HG02678 (cell line): ENCODE measurements around the gene VANGL2.

Experiments used
- ATAC-seq: cut with Tn5 transposase; IDR thresholded peaks from one replicate; pipeline ENCODE4 v1.9.1; 2021; ENCODE audit warnings: mild to moderate bottlenecking, moderate library complexity; ENCODE audit not compliant: unreplicated experiment

The VANGL2 gene

DNA sequence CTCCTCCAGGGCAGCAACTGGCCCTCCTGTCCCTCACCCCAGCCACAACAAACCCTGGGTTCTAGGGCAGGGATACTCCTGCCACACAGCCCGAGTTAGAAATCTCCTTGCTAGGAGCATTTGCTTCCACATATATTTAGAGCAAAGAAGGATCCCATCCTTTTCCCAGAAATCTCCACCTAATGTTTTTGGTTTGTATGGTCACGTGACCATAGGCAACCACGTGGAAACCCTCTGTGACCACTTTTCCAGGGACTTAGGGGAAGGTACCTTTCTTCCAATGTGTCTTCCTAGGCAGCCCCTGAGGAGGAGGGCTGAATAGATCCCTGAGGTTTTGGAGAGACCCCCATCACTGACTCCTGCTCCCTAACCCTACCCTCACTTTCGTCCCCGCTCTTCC, 25.5 kb downstream of the VANGL2 start:
- no peak for ATAC-seq

DNA sequence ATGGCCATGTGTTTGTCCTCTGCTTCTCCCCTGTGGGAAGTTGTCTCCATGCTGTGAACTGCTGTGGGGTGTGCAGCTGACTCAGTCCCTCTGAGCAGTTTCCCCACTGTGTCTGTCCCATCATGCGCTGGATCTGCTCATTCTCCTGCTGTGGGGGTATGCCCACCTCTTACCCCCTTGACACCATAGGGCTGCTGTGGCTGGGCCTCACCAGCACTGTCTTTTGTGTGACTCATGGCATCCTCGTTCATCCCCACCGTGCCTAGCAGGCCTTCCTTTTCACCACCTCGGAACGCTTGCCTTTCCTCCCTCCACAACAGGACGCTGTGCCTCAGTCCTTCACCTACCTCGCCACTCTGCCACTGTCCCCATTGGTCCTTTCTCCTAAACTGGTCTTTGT, 27.3 kb downstream of the VANGL2 start:
- ATAC-seq, result no peak

DNA sequence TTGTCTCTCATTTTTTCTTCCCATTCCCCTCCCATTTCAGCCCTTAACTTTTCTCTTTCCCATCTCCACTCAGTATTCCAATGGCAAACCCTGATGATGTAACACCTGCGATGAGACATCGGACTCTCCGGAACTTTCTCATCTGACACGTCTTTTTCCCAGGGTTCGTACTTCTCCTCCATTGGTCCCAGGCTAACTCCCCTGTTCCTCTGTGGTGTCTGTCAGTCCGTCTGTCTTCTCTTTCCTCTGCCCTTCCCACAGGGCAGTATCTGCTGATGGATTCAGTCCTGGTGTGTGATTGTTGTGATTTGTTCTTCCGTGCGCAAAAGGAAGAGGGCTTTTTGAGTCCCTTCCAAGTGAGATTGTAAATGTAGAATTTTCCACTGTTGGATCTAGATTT, 27.7 kb downstream of the VANGL2 start:
- ATAC-seq, result no peak

DNA sequence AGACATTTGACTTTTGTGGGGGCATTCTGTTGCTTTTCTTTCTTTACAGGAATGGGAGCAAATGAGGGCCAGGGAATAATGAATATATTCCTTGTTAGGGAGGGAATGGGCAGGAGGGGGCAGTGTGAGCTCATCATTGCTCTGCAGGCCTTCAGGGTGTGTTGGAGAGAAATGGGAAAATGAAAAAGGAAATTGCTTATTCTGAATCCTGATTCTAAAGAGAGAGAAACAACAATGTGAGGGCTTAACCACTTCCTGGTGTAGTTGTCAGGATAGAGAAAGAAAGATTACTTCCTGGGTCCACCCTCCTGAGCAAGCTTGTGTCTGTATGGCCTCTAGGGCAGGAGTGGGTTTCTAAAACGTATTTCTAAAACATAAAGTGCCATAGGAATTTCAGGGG, 28.3 kb downstream of the VANGL2 start:
- ATAC-seq, result peak; percentile 28

DNA sequence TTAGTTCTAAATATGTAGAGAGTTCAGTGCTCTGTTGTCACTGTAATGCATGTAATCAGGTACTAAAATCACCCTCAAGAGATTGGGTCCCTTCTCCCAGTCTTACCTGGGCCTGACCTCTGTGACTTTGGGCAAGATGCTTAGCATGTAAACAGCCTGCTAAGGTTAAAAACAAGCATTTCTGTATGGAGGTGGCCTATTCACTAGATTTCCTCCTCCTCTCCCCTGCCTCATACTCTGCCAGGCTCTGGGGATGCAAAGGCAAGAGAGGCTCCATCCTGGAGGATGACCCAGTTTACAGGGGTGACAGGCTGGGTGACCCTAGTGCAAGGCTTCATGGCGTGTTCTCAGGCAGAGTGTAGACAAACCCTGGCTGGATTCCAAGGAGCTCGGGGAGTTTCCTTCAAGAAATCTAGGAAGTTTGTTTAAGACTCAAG, 28.8 kb downstream of the VANGL2 start:
- ATAC-seq, result peak; percentile 12

DNA sequence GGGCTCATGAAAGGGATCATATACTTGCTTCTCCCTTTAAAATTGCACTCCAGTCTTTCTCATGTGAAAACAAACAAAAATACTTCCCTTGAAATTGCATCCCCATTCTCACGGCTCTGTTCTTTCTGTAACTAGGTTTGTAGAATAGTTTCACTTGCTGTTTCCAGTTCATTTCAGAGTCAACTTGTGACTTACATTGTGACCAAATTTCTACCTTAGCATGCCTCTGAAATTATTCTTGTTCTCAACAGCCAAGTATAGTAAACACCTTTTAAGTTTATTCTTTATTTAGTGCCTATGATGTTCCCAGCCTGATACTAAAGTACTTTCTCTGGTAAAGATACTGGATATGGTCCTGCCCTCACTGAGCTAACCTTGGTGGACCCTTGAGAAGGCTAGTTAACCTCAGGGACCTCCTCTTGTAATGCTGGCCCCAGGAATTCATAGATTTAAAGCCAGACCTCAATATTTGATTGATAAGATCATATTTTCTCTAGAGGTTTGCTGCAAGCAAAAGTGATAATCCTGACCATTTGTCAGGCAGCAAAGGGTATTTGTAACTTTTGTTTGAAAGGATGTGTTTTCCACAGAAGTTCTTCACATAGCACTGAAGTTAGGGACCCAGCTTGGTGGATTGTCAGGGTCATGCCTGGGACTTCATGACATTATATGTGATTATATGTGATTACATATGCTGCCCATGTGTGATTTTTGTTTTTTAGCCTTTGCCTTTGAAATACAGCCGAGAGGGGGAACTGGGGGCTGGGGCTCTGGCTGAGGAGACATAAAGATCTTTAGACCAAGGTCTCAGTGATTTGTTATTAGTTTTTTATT, 29.6 kb downstream of the VANGL2 start:
- ATAC-seq, result peak; percentile 48

DNA sequence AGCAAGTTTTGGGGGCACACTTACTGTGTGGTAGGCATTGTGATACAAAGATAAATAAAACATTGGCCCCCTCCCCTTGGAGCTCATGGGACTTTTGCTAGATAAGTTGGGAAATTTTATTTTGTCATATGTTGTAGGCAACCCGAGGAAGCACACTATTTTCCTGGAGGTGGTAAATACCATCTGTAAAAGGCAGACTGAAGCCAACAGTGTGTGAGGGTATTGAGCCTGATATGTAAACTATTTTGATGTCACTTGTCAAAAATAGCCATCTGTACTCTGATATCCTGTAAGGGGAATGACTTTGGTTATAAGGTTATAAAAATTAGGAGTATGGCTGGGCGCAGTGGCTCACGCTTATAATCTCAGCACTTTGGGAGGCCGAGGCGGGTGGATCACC, 30.6 kb downstream of the VANGL2 start:
- no peak for ATAC-seq

DNA sequence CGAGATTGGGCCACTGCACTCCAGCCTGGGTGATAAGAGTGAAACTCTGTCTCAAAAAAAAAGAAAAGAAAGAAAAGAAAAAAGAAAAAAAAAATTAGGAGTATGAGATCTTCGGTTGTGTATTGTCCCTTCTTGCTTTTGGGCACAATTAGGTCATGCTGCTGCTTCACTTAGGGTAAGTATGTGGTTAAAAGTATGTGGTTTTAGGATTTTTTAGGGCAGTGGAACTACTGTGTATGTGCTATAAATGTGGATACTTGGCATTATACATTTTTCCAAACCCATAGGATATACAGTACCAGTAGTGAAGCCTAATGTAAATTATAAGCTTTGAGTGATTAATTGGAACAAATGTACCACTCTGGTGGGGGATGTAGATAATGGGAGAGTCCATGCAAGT, 31.2 kb downstream of the VANGL2 start:
- no peak for ATAC-seq

DNA sequence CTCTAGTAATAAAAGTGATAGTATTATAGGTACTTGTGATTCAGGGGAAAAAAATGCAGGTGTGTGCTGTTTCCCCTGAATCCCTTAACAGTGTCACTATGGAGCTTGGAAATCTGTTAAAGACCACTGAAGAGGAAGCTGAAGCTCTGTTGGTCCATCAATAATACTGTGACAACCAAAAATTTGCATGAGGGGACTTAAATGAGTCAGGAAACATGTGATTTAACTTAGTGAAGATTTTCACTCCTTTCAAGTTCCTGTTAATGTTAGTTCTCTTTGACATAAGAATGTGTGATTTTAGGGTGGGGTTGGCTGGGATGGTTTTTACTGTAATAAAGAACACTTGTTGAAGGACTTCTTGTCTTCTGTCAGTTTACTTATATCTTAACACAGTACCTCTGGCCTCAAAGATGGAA, 32.0 kb downstream of the VANGL2 start:
- ATAC-seq, result peak; percentile 49

DNA sequence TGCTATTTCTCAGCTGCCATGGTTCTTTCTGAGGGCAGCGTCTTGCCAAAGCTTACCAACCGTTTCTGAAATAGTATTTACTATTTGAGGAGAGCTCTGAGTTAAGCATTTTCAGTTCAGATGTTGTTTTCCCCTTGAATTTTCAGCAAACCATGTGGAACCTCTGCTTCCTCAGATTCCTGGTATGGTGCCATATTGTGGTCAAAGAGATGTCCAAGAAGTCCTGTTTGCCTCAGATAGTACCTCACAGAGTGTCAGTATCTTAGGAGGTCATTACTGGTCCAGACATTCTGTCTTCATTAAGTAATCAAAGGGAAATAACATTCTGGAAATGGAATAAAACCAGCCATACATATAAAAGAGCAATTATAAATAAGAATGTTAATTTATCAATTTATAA, 36.6 kb downstream of the VANGL2 start:
- no peak for ATAC-seq

DNA sequence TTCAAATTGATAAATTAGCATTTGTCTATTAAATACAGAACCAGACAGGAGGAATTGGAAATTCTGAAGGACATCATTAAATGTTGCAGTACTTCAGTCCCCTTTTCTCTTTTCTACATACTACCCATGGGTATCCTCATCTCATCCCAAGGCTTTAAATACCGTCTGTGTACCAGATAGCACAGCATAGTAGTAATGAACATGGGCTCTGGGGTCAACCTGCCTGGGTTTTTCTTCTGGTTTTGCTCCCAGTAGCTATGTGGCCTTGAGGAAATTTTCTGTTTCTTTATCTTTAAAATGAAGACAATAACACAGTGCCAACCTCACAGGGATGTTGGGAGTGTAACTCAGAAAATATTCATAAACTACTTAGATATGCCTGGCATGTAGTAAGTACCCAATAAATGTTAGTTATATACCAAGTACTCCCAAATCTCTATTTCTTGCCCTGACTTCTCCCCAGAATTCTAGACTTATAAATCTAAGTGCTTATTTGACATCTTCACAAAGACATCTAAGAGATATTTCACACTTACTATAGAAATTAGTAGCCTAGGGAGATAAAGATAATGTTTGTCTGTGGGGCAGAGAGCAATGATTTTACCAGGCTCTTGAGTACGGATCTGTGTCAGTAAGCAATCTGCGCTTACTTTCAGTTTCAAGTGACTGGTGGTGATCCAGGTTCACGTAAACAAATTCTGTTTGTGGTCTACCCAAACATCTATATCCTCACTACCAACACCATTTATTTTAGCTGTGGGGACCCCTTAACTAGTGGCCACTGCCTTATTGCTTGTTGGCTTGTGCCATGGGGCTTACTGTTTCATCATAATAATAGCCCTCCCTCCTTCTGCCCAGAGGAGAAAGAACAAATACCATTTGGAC, 37.3 kb downstream of the VANGL2 start:
- peak; percentile 87 for ATAC-seq

DNA sequence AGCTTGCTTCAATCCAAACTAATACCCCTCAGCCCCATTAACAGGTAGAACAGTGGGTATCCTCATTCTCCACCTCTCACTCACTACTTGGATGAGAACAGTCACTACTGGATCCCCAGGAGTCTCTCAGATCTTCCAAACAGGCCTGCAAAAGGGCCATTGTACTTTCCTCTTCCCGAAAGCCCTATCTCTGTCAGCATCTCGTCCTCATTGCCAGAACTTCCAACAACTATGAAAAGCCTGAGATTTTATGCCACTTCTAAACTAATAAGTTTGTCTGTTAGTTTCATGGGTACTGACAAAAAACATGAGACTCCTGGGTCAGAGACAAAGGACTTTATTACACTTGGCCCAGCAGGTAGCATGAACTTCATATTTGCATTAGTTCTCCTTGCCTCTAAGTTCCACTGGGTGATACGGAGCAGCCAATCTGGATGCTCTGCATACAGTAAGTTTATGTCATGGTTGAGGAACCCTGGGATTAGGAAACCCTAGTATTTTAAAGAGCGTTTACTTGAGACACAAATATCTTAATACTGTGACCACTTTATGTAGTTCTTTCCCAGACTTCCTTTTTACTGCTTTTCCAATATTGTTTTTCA, 38.1 kb downstream of the VANGL2 start:
- no peak for ATAC-seq

DNA sequence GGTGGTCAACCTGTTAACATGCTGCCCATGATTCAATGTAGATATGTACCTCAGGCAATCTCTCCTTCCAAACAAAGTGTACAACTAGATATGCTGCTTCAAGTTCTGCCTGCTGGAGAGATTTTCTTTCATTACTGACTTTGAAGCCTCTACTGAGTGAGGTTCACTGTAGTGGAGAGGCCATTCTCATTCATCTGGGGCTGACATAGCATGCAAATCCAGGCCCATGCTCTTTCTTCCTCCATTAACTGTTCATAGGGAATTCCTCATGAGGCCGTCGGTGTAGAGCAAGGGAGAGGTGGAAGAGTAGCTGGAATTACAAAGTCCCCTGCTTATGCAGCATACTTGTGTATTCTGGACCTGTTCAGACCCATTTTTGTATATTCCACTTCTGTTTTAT, 38.6 kb downstream of the VANGL2 start:
- no peak for ATAC-seq

DNA sequence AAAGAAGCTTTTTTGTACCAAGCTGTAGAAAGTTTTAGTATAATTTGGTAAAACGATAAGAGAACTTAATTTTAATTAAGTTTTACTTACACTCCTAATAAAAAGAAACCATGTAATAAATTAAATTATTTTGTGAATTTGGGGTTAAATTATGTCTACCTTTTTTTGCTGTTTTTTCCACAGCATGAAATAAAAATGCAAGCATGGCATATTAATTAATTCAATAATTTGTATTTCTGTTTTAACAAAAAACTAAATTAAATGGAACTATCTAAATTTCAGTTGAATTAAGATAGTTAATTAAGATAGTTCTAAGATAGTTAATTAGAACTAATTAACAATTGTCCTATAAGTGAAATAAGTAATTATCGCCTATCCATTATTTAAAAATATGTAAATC, 39.4 kb downstream of the VANGL2 start:
- no peak for ATAC-seq

DNA sequence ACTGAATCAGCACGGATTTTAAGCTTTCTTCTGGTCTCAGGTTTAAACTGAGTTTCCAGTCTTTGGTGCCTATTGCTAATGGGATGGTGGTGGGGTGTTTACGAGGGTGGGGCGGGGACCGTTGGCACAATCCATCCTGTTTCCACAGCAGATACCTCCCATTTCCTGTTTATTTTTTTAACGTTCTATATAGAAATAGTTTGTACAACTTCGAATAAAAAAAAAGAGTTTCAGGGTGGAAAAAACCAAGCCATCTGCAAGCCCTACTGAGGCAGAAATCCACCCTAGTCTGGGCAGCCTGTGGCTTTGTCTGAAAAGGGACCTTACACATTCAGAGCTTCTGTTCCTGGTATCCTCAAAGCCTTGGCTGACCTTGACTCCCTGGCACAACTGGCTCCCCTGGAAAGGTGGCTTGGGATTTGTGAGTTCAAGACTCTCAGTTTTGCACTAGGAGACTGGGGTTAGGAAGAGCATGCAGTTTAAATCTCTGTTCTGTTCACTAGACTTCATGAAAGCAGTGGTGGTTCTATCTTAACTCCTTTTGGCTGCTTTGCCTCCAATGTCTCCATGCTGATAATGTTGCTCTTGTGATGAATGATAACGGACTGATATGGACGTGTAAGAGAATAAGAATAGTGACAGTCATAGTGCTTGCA, 46.7 kb downstream of the VANGL2 start:
- ATAC-seq, result no peak

DNA sequence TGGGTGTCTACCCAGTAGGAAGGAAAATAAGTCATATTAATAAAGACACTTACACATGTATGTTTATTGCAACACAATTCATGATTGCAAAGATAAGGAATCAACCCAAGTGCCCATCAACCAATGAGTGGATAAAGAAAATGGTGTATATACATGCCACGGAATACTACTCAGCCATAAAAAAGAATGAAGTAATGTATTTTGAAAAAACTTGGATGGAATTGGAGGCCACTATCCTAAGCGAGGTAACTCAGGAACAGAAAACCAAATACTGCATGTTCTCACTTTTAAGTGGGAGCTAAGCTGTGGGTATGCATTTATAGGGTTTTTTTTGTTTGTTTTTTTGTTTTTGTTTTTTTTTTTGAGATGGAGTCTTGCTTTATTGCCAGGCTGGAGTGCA, 49.1 kb downstream of the VANGL2 start:
- ATAC-seq, result no peak

DNA sequence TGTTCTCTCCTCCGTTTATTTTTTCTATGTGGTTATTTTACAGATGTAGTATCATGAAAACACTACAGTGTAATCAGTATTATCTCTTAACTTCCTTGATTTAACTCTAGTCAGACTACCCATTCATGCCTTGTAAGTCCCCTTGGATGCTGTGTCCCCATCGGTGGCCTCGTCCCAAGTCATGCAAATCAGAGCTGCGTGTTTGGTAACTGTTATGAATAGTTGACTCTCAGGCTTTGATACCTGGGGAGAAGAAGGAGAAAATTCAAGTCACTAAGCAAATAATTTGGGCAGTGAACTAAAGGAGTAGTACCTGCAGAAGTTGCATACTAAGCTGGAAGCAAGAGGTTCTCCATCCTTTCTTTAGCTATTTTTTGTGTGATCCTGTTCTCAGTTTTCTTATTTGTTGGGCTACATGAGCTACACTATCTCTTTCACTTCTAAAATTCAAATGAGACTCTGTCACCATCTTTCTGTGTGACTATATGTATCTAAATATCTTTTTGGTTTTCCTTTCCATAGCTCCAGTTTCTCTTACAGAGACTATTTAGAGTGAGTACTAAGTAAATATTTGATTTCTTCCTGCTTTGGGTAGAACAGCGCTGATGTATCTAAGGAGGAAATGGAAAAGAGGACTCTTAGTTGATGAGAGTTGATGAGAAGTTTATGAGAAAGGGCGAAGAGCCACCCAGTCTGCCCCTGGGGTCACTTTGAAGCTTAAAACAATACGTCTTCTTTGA, 50.9 kb downstream of the VANGL2 start:
- no peak for ATAC-seq

DNA sequence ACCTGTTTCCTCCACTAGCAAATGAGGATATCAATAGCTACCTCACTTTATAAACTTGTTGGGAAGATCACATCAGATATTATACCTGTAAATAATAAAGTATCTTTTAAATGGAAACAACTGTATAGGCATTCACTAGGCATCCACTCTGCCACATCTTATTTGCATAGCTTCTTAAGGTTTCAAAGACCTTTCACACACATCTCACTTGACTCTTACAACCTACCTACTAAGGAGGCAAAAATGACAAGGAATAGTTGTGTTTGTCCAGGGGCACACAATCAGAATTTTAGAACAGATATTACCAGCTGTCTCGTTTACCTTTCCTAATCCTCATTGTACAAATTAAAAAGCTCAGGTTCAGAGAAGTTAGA, 51.5 kb downstream of the VANGL2 start:
- ATAC-seq, result no peak

DNA sequence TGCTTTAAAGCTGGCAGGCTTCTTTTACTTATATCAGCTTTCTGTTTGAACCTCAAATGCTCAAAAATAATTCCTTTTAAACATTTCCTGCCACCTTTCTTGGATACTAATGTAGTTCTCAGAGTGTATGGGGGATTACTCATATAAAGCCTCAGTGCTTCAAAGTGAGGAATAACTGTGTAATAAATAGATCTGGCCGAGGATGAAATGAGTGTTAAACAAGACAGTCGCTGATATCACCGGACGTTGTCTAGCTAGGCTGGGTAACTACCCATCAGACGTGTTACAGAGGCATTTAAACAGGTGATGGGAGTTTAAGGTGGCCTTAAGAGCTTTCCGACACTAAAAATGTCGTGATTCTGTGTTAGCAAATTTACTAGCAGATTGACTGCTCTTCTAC, 53.1 kb downstream of the VANGL2 start:
- ATAC-seq, result peak; percentile 48

DNA sequence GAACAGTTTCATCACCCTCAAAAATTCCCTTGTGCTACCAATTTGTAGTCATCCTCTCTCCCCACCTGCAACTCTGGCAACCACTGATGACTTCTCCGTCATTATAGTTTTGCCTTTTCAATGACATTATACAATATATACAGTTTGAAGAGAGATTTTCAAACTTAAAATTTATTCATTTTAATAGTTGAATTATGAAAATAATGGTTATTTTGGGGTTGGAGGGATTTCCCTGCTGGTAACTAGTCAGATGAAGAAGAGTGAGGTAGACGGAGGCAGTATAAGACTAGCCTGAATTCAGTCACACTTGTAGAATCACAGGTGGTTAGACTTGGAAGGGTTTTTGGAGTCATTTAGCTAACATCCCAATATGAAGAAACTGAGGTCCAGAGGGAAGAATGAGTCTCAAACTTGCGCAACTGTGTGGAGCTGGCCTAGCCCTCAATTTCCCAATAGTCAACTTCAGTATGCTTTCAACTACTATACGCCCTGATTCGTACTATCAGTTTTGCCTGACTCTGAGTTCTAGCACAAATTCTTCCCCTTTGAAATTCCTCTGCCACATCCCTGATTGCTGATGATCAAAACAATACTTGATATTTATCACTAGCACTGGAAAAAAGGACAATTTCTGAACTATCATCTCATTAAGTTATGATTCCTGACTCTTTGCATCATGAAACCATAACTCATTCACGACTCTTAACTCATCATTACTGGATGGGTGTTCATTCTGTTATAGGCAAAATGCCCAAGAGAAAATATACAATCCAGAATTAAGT, 54.2 kb downstream of the VANGL2 start:
- ATAC-seq, result no peak
